Smooth muscle cell (in vitro differentiated cells): Measurements from ENCODE around the gene PLEKHD1. TPM values are rescaled to one million over a fixed set of nuclear protein-coding genes. Genes with fewer than 3 reads are reported as not detected.

Experiments used
- DNase-seq: peaks from one replicate; lab custom pipeline; 2025; ENCODE audit not compliant: unreplicated experiment; lab: John Stamatoyannopoulos, UW
- H2AFZ ChIP-seq: fragments of 200-600 bp; sonication (generic); 2 replicates; pipeline ENCODE4 v1.6.0; 2016; ENCODE audit warnings: antibody characterized with exemption, low read depth, mild to moderate bottlenecking
- H3F3A ChIP-seq: fragments of 200-600 bp; sonication (generic); 2 replicates; pipeline ENCODE4 v1.6.0; 2017; ENCODE audit warnings: antibody characterized with exemption, low read depth
- H3K27ac ChIP-seq: fragments of 200-600 bp; sonication (generic); 2 replicates; pipeline ENCODE4 v1.5.1; 2016; ENCODE audit warnings: low read depth, mild to moderate bottlenecking
- H3K27me3 ChIP-seq: fragments of 200-600 bp; sonication (generic); 2 replicates; pipeline ENCODE4 v1.6.1; 2016; ENCODE audit warnings: low read depth, mild to moderate bottlenecking
- H3K36me3 ChIP-seq: fragments of 200-600 bp; sonication (generic); 2 replicates; pipeline ENCODE4 v1.5.1; 2016; ENCODE audit warnings: low read depth
- H3K4me1 ChIP-seq: fragments of 200-600 bp; sonication (generic); 2 replicates; pipeline ENCODE4 v1.5.1; 2016; ENCODE audit warnings: low read depth
- H3K4me2 ChIP-seq: fragments of 200-600 bp; sonication (generic); 2 replicates; pipeline ENCODE4 v1.6.0; 2016; ENCODE audit warnings: mild to moderate bottlenecking
- H3K4me3 ChIP-seq: fragments of 200-600 bp; sonication (generic); 2 replicates; pipeline ENCODE4 v1.5.1; 2016; ENCODE audit warnings: mild to moderate bottlenecking
- H3K79me2 ChIP-seq: fragments of 200-600 bp; sonication (generic); 2 replicates; pipeline ENCODE4 v1.6.0; 2016; ENCODE audit warnings: low read depth, mild to moderate bottlenecking
- H3K9ac ChIP-seq: fragments of 200-600 bp; sonication (generic); 2 replicates; pipeline ENCODE4 v1.6.0; 2016; ENCODE audit warnings: low read depth
- H3K9me3 ChIP-seq: fragments of 200-600 bp; sonication (generic); replicated peaks from 2 replicates; pipeline ENCODE4 v1.5.1; 2016; ENCODE audit warnings: low read depth
- H4K20me1 ChIP-seq: fragments of 200-600 bp; sonication (generic); 2 replicates; pipeline ENCODE4 v1.6.0; 2016; ENCODE audit warnings: low read depth
- WGBS: methylation state at CpG from one replicate; pipeline ENCODE4 v1.1.7; 2016; ENCODE audit warnings: low lambda C conversion rate; 5-methylcytosine and 5-hydroxymethylcytosine counted together
- polyA plus RNA-seq: library from polyadenylated mRNA; unstranded; fragments of >200 nt; fragmentation: Nextera tagmentation; extraction: Ambion mirVana; gene quantifications from 2 replicates; pipeline ENCODE4 v1.2.1, GENCODE V29; 2016
- total RNA-seq: library from RNA; depleted of rRNA; stranded (reverse); fragments of >200 nt; gene quantifications from 2 replicates; pipeline ENCODE4 v1.2.3, GENCODE V29; 2014
- TF ChIP-seq, protein P1 (sequence below): fragments of 200-600 bp; sonication (generic); IDR thresholded peaks from 2 replicates; pipeline ENCODE4 v1.5.1; 2017; ENCODE audit warnings: borderline replicate concordance, mild to moderate bottlenecking, antibody characterized with exemption; ENCODE audit not compliant: insufficient read depth, poor library complexity, severe bottlenecking

PLEKHD1 gene
- total and polyA plus RNA-seq, 2 experiments from 2014 or later, result 0.03 TPM; not detected in 1

DNA sequence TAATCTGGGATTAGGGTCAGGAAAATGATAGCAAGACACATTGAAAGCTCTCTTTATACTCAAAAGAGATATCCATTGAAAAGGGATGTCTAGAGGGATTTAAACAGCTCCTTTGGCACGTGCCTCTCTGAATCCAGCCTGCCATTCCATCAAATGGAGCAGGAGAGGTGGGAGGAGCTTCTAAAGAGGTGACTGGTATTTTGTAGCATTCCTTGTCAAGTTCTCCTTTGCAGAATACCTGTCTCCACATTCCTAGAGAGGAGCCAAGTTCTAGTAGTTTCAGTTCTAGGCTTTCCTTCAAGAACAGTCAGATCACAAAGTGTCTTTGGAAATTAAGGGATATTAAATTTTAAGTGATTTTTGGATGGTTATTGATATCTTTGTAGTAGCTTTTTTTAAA is 25.4 kb upstream of the PLEKHD1 start:
- DNase-seq, result no peak
- TF ChIP-seq, protein P1, sequence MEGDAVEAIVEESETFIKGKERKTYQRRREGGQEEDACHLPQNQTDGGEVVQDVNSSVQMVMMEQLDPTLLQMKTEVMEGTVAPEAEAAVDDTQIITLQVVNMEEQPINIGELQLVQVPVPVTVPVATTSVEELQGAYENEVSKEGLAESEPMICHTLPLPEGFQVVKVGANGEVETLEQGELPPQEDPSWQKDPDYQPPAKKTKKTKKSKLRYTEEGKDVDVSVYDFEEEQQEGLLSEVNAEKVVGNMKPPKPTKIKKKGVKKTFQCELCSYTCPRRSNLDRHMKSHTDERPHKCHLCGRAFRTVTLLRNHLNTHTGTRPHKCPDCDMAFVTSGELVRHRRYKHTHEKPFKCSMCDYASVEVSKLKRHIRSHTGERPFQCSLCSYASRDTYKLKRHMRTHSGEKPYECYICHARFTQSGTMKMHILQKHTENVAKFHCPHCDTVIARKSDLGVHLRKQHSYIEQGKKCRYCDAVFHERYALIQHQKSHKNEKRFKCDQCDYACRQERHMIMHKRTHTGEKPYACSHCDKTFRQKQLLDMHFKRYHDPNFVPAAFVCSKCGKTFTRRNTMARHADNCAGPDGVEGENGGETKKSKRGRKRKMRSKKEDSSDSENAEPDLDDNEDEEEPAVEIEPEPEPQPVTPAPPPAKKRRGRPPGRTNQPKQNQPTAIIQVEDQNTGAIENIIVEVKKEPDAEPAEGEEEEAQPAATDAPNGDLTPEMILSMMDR, result no peak
- H3F3A ChIP-seq, result peaks cover 3% of the 10 kb centered on the region
- H2AFZ ChIP-seq, result no peak overlapping the region
- H4K20me1 ChIP-seq, result peaks cover 15% of the 10 kb centered on the region
- H3K4me2 ChIP-seq, result no peak overlapping the region
- H3K4me3 ChIP-seq, result no peak overlapping the region
- 50% methylated on average over 1 of the region's 1 CpG for WGBS
- no peaks in the 10 kb centered on the region for H3K79me2 ChIP-seq
- H3K4me1 ChIP-seq, result no peaks in the 10 kb centered on the region
- no peaks in the 10 kb centered on the region for H3K9me3 ChIP-seq
- H3K36me3 ChIP-seq, result peaks cover 11% of the 10 kb centered on the region
- no peaks in the 10 kb centered on the region for H3K27me3 ChIP-seq
- H3K9ac ChIP-seq, result no peak overlapping the region
- no peak overlapping the region for H3K27ac ChIP-seq

DNA sequence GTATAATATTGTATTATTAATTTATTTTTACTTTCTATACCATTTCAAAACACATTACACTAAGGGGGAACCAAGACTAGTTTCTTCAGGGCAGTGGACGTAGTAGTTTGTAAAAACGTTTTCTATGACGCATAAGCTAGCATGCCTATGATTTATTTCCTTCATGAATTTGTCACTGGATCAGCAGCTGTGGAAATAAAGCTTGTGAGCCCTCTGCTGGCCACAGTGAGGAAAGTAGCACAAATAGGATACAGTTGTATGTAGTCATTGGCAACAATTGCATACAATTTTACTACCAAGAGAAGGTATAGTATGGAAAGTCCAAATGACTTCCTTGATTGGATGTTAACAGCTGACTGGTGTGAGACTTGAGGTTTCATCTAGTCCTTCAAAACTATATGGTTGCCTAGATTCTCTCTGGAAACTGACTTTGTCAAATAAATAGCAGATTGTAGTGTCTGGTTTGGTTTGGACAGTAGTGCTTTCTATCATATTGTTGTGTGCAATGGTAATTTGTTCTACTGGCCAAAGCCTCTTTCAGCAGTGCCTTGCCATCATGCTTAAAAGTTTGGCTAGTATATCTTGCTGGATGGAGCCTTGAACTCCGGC is 24.3 kb upstream of the PLEKHD1 start:
- Histone ChIP-seq H2AFZ (no peak overlapping the region), H3F3A (peaks cover 3% of the 10 kb centered on the region), H3K9ac (no peak overlapping the region), H3K27ac (no peak overlapping the region), H3K9me3 (no peaks in the 10 kb centered on the region), H3K36me3 (peaks cover 11% of the 10 kb centered on the region), H3K4me3 (no peak overlapping the region), H3K27me3 (no peaks in the 10 kb centered on the region), H3K4me1 (no peaks in the 10 kb centered on the region), H3K4me2 (no peak overlapping the region), H3K79me2 (no peaks in the 10 kb centered on the region), H4K20me1 (peaks cover 21% of the 10 kb centered on the region)
- no peak for DNase-seq
- TF ChIP-seq, protein P1, result peak; percentile 74
- 41% methylated on average over 4 of the region's 4 CpGs for WGBS

DNA sequence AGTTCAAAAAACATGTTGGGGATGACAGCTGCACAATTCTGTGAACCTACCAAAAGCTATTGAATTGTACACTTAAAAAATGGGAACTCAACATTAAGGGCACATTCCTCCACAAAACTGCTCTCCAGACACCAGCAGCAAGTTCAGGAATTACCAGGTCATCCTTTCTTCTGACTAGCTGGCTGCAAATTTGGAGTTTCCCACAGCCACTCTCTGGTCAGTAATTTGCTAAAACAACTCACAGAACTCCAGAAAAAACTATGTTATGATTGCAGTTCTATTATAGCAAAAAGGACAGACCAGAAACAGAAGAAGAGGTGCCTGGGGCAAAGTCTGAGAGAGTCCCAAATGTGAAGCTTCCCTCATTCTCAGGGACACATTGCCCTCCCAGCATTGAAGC is 20.1 kb upstream of the PLEKHD1 start:
- peak overlapping the region; percentile 83 for H3K27ac ChIP-seq
- H3K9me3 ChIP-seq, result no peaks in the 10 kb centered on the region
- H3K9ac ChIP-seq, result peak overlapping the region; percentile 68
- H3K27me3 ChIP-seq, result no peaks in the 10 kb centered on the region
- H4K20me1 ChIP-seq, result peaks cover 20% of the 10 kb centered on the region
- TF ChIP-seq, protein P1, result no peak
- H3K4me1 ChIP-seq, result no peaks in the 10 kb centered on the region
- no peaks in the 10 kb centered on the region for H3K79me2 ChIP-seq
- H3K4me2 ChIP-seq, result peak overlapping the region; percentile 24
- DNase-seq, result no peak
- no peak overlapping the region for H3K4me3 ChIP-seq
- no peak overlapping the region for H2AFZ ChIP-seq
- H3K36me3 ChIP-seq, result no peaks in the 10 kb centered on the region
- H3F3A ChIP-seq, result no peaks in the 10 kb centered on the region

DNA sequence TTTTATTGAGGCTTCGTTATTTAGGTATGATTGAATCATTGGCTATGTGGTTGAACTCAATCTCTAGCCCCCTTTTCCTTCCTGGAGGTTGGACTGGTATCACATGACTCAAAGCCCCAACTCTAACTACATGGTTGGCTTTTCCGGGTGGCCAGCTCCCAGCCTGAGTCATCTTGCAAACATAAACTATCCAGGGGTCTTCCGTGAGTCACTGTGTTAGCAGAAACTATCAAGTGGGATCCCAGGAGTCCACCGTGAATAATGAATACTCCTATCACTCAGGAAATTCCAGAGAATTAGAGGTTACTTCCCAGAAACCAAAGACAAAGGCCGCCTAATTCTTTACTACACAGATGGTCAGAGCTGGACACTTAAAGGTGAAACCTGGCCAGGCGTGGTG is 19.7 kb upstream of the PLEKHD1 start:
- TF ChIP-seq, protein P1, result no peak
- Histone ChIP-seq H3F3A (no peaks in the 10 kb centered on the region), H4K20me1 (peaks cover 16% of the 10 kb centered on the region), H3K9ac (peak overlapping the region; percentile 68), H3K4me1 (no peaks in the 10 kb centered on the region), H3K79me2 (no peaks in the 10 kb centered on the region), H3K9me3 (no peaks in the 10 kb centered on the region), H3K4me2 (peak overlapping the region; percentile 24), H3K27ac (peak overlapping the region; percentile 83), H2AFZ (no peak overlapping the region), H3K4me3 (no peak overlapping the region), H3K36me3 (no peaks in the 10 kb centered on the region), H3K27me3 (no peaks in the 10 kb centered on the region)
- no peak for DNase-seq
- whole genome bisulfite sequencing, result 37% methylated on average over 6 of the region's 6 CpGs
